Astrocyte (in vitro differentiated cells and primary cell): Measurements from ENCODE around the gene PTRH1. TPM values are rescaled to one million over a fixed set of nuclear protein-coding genes. Genes with fewer than 3 reads are reported as not detected.

ENCODE experiments used
- DNase-seq: peaks from one replicate; pipeline ENCODE4 v3.0.0-alpha.2; 2010; ENCODE audit warnings: low read depth
- FAIRE-seq: peaks from 2 replicates; lab custom pipeline; 2011; peaks lifted over from hg19 to GRCh38; lab: Jason Lieb, UNC
- H2AFZ ChIP-seq: 2 replicates; pipeline ENCODE4 v1.6.0; 2012; ENCODE audit warnings: low read depth, low read length, inconsistent platforms
- H3K27ac ChIP-seq: 2 replicates; pipeline ENCODE4 v1.5.1; 2011; ENCODE audit warnings: low read depth, low read length, inconsistent platforms
- H3K27me3 ChIP-seq: 2 replicates; pipeline ENCODE4 v1.6.0; 2011; ENCODE audit warnings: low read length, inconsistent platforms; ENCODE audit not compliant: insufficient read depth
- H3K36me3 ChIP-seq: 2 replicates; pipeline ENCODE4 v1.5.1; 2011; ENCODE audit warnings: low read length, inconsistent platforms; ENCODE audit not compliant: insufficient read depth
- H3K4me1 ChIP-seq: 2 replicates; pipeline ENCODE4 v1.5.1; 2011; ENCODE audit warnings: low read length, inconsistent platforms; ENCODE audit not compliant: insufficient read depth
- H3K4me2 ChIP-seq: 2 replicates; pipeline ENCODE4 v1.6.0; 2012; ENCODE audit warnings: low read length, inconsistent platforms
- H3K4me3 ChIP-seq: 2 replicates; pipeline ENCODE4 v1.5.1; 2011; ENCODE audit warnings: low read depth, mild to moderate bottlenecking, low read length, inconsistent platforms; ENCODE audit not compliant: insufficient read depth
- H3K79me2 ChIP-seq: 2 replicates; pipeline ENCODE4 v1.6.0; 2012; ENCODE audit warnings: mild to moderate bottlenecking, low read length, inconsistent platforms; ENCODE audit not compliant: insufficient read depth
- H3K9ac ChIP-seq: 2 replicates; pipeline ENCODE4 v1.6.0; 2012; ENCODE audit warnings: mild to moderate bottlenecking, low read length, inconsistent platforms
- H3K9me3 ChIP-seq: 2 replicates; pipeline ENCODE4 v1.5.1; 2012; ENCODE audit warnings: low read depth, mild to moderate bottlenecking, low read length, inconsistent platforms; ENCODE audit not compliant: insufficient read depth
- H4K20me1 ChIP-seq: 2 replicates; pipeline ENCODE4 v1.6.0; 2012; ENCODE audit warnings: low read length, inconsistent platforms; ENCODE audit not compliant: insufficient read depth
- H3K27ac Mint-ChIP-seq: one replicate; pipeline ENCODE4 v1.8.0; 2021; ENCODE audit warnings: mild to moderate bottlenecking, mixed read lengths; ENCODE audit not compliant: unreplicated experiment
- H3K27me3 Mint-ChIP-seq: one replicate; pipeline ENCODE4 v1.8.0; 2021; ENCODE audit warnings: low read depth, mixed read lengths; ENCODE audit not compliant: unreplicated experiment
- H3K36me3 Mint-ChIP-seq: one replicate; pipeline ENCODE4 v1.8.0; 2021; ENCODE audit warnings: low read depth, mixed read lengths; ENCODE audit not compliant: unreplicated experiment
- H3K4me1 Mint-ChIP-seq: one replicate; pipeline ENCODE4 v1.8.0; 2021; ENCODE audit warnings: low read depth, mixed read lengths; ENCODE audit not compliant: unreplicated experiment
- H3K4me3 Mint-ChIP-seq: one replicate; pipeline ENCODE4 v1.8.0; 2021; ENCODE audit warnings: mild to moderate bottlenecking, moderate library complexity, mixed read lengths; ENCODE audit not compliant: unreplicated experiment
- H3K9me3 Mint-ChIP-seq: one replicate; pipeline ENCODE4 v1.8.0; 2021; ENCODE audit warnings: mild to moderate bottlenecking, mixed read lengths; ENCODE audit not compliant: unreplicated experiment
- EZH2 ChIP-seq: IDR thresholded peaks from 2 replicates; pipeline ENCODE4 v1.6.1; 2012; ENCODE audit warnings: mild to moderate bottlenecking, low read length, inconsistent platforms; ENCODE audit not compliant: insufficient read depth
- total RNA-seq: library from RNA; stranded (reverse); gene quantifications from 2 replicates; pipeline ENCODE4 v1.2.1, GENCODE V29; 2021
- TF ChIP-seq, protein P1 (sequence below): IDR thresholded peaks from 2 replicates; pipeline ENCODE4 v1.5.1; 2011; ENCODE audit warnings: low read depth, mild to moderate bottlenecking, inconsistent platforms, low read length, moderate library complexity; ENCODE audit not compliant: insufficient read depth

The PTRH1 gene
- total RNA-seq, 1 donor from 2014 or later = 9.9 TPM

DNA sequence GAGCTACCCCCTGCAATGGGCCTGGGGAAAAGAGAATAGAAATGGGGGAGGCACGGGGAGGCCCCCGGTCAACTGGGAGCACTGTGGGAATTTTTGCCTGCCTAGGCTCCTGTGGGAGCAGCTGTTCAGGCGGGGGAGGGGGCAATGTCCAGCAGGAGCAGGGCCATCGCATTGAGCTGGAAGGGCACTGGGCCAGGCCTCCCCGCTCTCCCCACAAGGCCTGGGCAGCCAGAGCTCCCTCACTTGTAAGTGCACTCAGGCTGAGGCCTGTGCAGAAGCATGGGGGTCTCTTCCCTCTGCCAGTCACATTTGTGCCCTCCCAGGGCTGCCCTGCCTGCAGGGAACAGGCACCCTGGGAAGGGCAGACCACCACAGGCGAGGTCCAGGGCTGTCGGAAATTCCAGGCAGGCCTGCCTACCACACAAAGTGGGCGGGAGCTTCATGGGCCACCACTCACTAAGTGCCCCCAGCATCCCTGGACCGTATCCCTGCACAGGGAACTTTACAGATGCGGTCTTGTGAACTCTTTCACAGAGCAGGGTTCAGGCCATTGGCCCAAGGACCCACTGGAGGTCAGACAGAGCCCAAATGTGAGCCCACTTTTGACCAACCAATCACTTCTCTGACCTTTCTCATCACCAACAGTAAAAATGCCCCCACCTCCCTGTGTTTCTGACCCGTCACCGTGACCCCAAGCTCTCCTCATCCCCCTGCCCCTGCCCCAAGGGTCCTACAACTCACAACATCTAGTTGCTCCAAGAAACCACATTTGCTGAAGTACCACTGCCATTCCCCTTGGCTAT, 9.7 kb downstream of the PTRH1 start:
- Histone ChIP-seq H3K79me2 (no peaks in the 10 kb centered on the region), H3K9me3 (no peaks in the 10 kb centered on the region), H2AFZ (no peak overlapping the region), H3K36me3 (no peaks in the 10 kb centered on the region), H3K4me2 (no peak overlapping the region), H3K9ac (no peak overlapping the region), H3K27me3 (no peaks in the 10 kb centered on the region), H4K20me1 (peaks cover 7% of the 10 kb centered on the region), H3K27ac (no peak overlapping the region), H3K4me3 (no peak overlapping the region), H3K4me1 (no peaks in the 10 kb centered on the region)
- no peak overlapping the region for H3K27ac Mint-ChIP-seq
- TF ChIP-seq, protein P1, sequence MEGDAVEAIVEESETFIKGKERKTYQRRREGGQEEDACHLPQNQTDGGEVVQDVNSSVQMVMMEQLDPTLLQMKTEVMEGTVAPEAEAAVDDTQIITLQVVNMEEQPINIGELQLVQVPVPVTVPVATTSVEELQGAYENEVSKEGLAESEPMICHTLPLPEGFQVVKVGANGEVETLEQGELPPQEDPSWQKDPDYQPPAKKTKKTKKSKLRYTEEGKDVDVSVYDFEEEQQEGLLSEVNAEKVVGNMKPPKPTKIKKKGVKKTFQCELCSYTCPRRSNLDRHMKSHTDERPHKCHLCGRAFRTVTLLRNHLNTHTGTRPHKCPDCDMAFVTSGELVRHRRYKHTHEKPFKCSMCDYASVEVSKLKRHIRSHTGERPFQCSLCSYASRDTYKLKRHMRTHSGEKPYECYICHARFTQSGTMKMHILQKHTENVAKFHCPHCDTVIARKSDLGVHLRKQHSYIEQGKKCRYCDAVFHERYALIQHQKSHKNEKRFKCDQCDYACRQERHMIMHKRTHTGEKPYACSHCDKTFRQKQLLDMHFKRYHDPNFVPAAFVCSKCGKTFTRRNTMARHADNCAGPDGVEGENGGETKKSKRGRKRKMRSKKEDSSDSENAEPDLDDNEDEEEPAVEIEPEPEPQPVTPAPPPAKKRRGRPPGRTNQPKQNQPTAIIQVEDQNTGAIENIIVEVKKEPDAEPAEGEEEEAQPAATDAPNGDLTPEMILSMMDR = no peak
- no peak for TF ChIP-seq EZH2
- no peak overlapping the region for H3K4me3 Mint-ChIP-seq
- H3K27me3 Mint-ChIP-seq = peaks cover 9% of the 10 kb centered on the region
- DNase-seq = no peak
- no peaks in the 10 kb centered on the region for H3K4me1 Mint-ChIP-seq
- peaks cover 10% of the 10 kb centered on the region for H3K36me3 Mint-ChIP-seq
- H3K9me3 Mint-ChIP-seq = peaks cover 2% of the 10 kb centered on the region
- FAIRE-seq = no peak

DNA sequence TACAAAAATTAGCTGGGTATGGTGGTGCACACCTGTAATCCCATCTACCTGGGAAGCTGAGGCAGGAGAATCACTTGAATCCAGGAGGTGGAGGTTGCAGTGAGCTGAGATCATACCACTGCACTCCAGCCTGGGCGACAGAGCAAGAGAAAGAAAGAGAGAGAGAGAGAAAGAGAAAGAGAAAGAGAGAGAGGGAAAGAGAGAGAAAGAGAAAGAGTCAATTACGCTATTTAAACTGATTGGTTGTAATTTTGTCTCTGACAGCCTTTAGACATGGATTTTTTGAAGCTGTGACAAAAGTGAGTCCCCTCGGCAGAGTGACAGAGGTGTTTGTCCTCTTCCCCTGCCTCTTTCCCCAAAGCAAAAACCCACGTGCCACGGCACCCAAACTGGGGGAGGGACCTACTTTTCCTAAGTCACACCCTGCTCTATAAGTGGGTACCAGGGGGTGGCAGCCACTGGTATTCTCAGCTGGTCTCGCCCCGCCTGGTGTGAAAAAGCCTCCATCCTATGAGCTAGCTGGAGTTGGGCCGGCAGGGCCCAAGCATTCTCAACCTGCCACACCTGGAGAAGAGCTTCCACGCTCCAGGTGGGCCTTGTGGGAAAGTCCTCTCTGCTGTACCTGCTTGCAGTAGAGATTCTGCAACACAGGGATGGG, 12.0 kb downstream of the PTRH1 start:
- peaks cover 4% of the 10 kb centered on the region for H3K9me3 Mint-ChIP-seq
- Histone ChIP-seq H3K27me3 (no peaks in the 10 kb centered on the region), H3K9me3 (no peaks in the 10 kb centered on the region), H3K27ac (no peak overlapping the region), H4K20me1 (no peaks in the 10 kb centered on the region), H2AFZ (no peak overlapping the region), H3K4me2 (no peak overlapping the region), H3K79me2 (no peaks in the 10 kb centered on the region), H3K4me3 (no peak overlapping the region), H3K36me3 (no peaks in the 10 kb centered on the region), H3K4me1 (peaks cover 9% of the 10 kb centered on the region), H3K9ac (no peak overlapping the region)
- H3K4me3 Mint-ChIP-seq = no peak overlapping the region
- peaks cover 6% of the 10 kb centered on the region for H3K27me3 Mint-ChIP-seq
- no peaks in the 10 kb centered on the region for H3K4me1 Mint-ChIP-seq
- FAIRE-seq (no peak), DNase-seq (no peak)
- TF ChIP-seq, protein P1 = no peak
- TF ChIP-seq EZH2 = no peak
- no peaks in the 10 kb centered on the region for H3K36me3 Mint-ChIP-seq
- H3K27ac Mint-ChIP-seq = no peak overlapping the region
